Measurements from ENCODE around the gene SIRT6.
"Not testable (repeated sequence)": the region's sequence is repeated elsewhere in the genome, so short reads cannot be mapped to it uniquely, and the experiment has no call there.

SIRT6 gene

GRCh38 chr19:4182084-4182810, at the start of gene SIRT6, which contains the start of gene ANKRD24:
TSS of gene SIRT6 (minus strand) at chr19:4182563. CDS start at chr19:4182539, 24 bp downstream.
TSS of gene ANKRD24 (plus strand) at chr19:4182689. CDS start at chr19:4186426, 3,737 bp downstream.
- DNase-seq, result peak; percentile 96

GRCh38 chr19:4232139-4232538, 49.8 kb upstream of the SIRT6 start:
- DNase-seq, result not testable (repeated sequence)

- DNase-seq, result not testable (repeated sequence)
Measured at GRCh38 chr19:4231521-4231920, 49.2 kb upstream of the SIRT6 start.

GRCh38 chr19:4230237-4230636, 47.9 kb upstream of the SIRT6 start:
- DNase-seq, result not testable (repeated sequence)

GRCh38 chr19:4229179-4229931, 47.0 kb upstream of the SIRT6 start, which contains the start of gene EBI3:
TSS of gene EBI3 (plus strand) at chr19:4229523. CDS start at chr19:4229551, 28 bp downstream.
- DNase-seq, result no peak

GRCh38 chr19:4228765-4229178, 46.4 kb upstream of the SIRT6 start:
- no peak for DNase-seq

- no peak for DNase-seq
Measured at GRCh38 chr19:4227771-4228170, 45.4 kb upstream of the SIRT6 start.

GRCh38 chr19:4225885-4226284, 43.5 kb upstream of the SIRT6 start:
- no peak for DNase-seq

GRCh38 chr19:4224470-4224869, 42.1 kb upstream of the SIRT6 start:
- no peak for DNase-seq

- no peak for DNase-seq
Measured at GRCh38 chr19:4220188-4220587, 37.8 kb upstream of the SIRT6 start.

GRCh38 chr19:4218523-4218922, 36.2 kb upstream of the SIRT6 start:
- DNase-seq, result not testable (repeated sequence)

GRCh38 chr19:4217429-4218264, 35.3 kb upstream of the SIRT6 start:
- DNase-seq, result no peak

- DNase-seq, result no peak
Measured at GRCh38 chr19:4216846-4217245, 34.5 kb upstream of the SIRT6 start.

- DNase-seq, result no peak
Measured at GRCh38 chr19:4215807-4216206, 33.4 kb upstream of the SIRT6 start.

- no peak for DNase-seq
Measured at GRCh38 chr19:4213116-4213515, 30.8 kb upstream of the SIRT6 start.

GRCh38 chr19:4210166-4210731, 27.9 kb upstream of the SIRT6 start:
- DNase-seq, result no peak

GRCh38 chr19:4208385-4209094, 26.2 kb upstream of the SIRT6 start:
- peak; percentile 75 for DNase-seq

GRCh38 chr19:4206818-4207484, 24.6 kb upstream of the SIRT6 start:
- DNase-seq, result peak; percentile 39

- DNase-seq, result no peak
Measured at GRCh38 chr19:4201798-4202197, 19.4 kb upstream of the SIRT6 start.

GRCh38 chr19:4200940-4201542, 18.7 kb upstream of the SIRT6 start:
- no peak for DNase-seq

GRCh38 chr19:4199699-4200293, 17.4 kb upstream of the SIRT6 start:
- DNase-seq, result peak; percentile 42

Data from NCI-H510A treated with DMSO at 0.1 percent for 48 hours (cell line).